Transverse colon (tissue), 3 donors: Measurements from ENCODE around the gene LGI2.

Experiments
- CTCF ChIP-seq, 5 experiments: fragments of 200-600 bp in 3 of 5; fragments of 450-650 bp in 2 of 5; sonication (generic) in 3 of 5; IDR thresholded peaks; 1 replicate in 2 of 5; 2 replicates in 3 of 5; pipeline ENCODE4 v1.5.1; 2016 to 2017; ENCODE audit warnings: antibody characterized with exemption in 5 of 5, inconsistent platforms in 3 of 5, mild to moderate bottlenecking in 2 of 5, moderate library complexity in 1 of 5
- POLR2A ChIP-seq: fragments of 450-650 bp; IDR thresholded peaks from one replicate; pipeline ENCODE4 v1.6.1; 2016; ENCODE audit warnings: antibody characterized with exemption, mild to moderate bottlenecking, moderate library complexity

DNA sequence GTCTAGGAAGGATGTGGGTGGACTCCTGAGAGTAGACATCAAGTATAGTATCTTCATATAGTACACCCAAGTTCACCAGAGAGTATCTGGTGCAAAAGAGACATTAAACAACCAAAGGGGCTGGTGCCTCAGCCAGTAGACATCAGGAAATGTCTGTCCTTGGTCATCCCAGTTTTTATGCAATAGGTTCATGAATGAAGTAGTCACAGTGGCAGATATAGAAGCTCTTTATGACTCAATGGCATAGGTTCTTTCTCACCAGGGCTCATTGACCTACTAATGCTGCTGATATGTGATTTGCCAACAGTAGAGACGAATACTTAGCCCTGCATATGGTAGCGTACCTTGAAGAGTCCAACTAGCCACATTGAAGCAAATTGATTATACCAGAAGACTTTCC, 72.9 kb downstream of the LGI2 start:
- TF ChIP-seq CTCF (IDR thresholded peaks at IDR 0.05) (no peak), POLR2A (no peak)
